SK-MEL-5 (cell line): ENCODE measurements around the gene APOC3. TPM values are rescaled to one million over a fixed set of nuclear protein-coding genes. Genes with fewer than 3 reads are reported as not detected.

Source experiments
- DNase-seq: peaks from one replicate; pipeline ENCODE4 v3.0.0-alpha.2; 2016; ENCODE audit warnings: low read depth, low spot score
- in situ Hi-C: cut with HindIII; loops from 2 replicates; pipeline ENCODE4 v1.10.0; 2016; ENCODE audit warnings: low sequenced_read_pairs, high pct_unique_total_duplicates, low pct_unique_long_range_greater_than_20kb
- total RNA-seq: library from RNA; depleted of rRNA; stranded (reverse); fragments of >200 nt; shearing (Covaris generic); gene quantifications from 2 replicates; pipeline ENCODE4 v1.2.3, GENCODE V29; 2014

Gene APOC3
- total RNA-seq, 1 experiment from 2014 or later: not detected

DNA sequence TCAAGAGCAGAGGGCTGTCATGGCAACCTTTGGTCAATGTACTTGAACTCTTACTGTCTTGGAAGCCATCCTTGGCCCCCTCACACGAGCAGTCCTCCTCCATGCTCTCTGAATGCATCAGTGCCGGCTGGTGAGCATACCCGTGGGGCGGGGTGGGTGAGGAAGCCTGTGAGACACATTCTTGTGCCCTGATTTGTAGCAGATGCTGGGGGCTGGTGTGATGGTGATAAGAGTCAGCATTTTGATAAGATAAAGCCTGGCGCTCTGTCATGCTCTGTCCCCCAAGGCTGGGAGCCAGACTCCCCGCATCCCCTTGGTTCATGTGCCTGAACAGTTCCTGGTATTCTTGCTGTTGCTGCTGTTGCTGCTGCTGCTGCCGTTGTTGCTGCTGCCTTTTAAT lies 28.2 kb downstream of the APOC3 start:
- in situ Hi-C loops: no loop called here
- DNase-seq: no peak

- in situ Hi-C loops: no loop called here
Measured at GRCh38 chr11:116859175-116859574, 29.5 kb downstream of the APOC3 start.

GRCh38 chr11:116860303-116860702 lies 30.6 kb downstream of the APOC3 start:
- no peak for DNase-seq

More at GRCh38 chr11:116859175-116859574, 29.5 kb downstream of the APOC3 start:
- DNase-seq: no peak

DNA sequence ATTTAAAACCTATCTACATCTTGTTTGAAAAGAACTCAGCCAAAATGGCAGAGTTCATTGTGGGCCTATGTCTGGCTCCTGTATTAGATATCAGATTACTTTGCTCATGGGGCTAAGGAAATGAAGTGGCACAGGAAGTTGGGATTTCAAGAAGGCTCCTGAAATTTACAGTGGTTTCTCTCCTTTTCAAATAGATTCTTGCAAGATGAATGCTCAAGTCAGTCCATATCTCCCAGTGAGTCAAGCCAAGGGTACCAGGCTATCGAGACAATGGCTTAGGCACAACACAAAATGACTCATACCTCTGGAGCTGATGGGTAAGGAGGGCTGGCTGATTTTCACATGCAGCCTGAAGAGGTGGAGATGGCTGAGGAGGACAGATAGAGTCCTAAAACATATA lies 31.8 kb downstream of the APOC3 start:
- in situ Hi-C loops: no loop called here
- DNase-seq: no peak

More at GRCh38 chr11:116860303-116860702, 30.6 kb downstream of the APOC3 start:
- in situ Hi-C loops: no loop called here

DNA sequence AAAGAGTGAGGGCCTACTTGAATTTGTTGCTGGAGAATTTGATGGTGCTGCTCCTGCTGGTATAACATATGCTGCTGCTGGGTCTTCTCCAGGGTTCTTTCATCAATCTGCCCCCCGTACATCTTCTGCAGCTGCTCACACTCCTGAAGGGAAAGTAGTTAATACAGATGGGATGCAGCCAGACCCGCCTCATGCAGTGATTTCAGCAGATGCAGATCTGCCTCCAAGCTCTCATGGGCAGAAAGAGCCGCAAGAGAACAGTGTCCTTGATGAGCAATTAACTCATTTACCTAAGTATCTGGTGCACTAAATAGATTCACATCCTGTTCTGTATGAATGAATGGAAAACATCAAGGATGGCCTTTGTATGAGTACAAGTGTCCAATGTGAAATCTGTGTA lies 32.5 kb downstream of the APOC3 start:
- in situ Hi-C loops: no loop called here
- DNase-seq: no peak

GRCh38 chr11:116862951-116863350 lies 33.2 kb downstream of the APOC3 start:
- DNase-seq: no peak
- in situ Hi-C loops: no loop called here

DNA sequence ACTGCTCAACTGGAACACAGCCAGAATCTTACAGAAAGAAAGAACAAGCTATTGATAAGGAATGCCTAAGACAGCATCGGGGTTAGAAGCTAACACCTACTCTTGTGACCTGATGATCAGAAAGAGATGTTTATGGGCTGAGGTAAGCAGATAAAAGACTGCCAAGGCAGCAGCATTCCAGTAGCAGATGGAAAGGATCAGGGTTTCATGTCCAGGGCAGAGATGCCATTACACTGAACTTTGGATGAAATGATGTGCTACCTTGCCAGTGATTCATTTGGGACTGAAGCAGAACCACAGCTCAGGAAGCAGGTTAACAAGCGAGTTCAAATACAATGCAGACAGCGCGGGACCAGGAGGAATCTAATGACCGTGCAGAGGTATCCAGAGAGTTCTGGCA lies 34.8 kb downstream of the APOC3 start:
- in situ Hi-C loops: no loop called here

DNA sequence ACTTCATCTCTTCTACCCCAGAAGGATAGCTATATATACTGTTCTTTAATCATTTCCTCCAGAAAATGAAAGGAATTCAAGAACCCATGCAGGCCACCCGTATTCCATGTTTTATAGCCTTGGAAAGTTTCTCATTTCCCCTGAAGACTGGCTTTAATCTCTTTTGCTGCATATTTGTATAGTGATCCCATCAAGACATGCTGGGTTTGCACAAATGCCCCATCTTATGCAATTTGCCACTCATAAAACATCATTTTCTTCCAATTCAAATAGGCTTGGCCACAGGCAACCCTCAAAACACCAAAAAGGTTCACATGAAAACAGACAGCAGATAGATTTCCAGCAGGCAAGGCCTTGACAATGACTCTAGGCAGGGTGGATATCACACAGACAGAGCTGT lies 36.0 kb downstream of the APOC3 start:
- no peak for DNase-seq
- in situ Hi-C loops: no loop called here

More for the DNA sequence above, 34.8 kb downstream of the APOC3 start:
- no peak for DNase-seq

- in situ Hi-C loops: no loop called here
- DNase-seq: no peak
Measured at GRCh38 chr11:116866804-116867455, 37.2 kb downstream of the APOC3 start.

DNA sequence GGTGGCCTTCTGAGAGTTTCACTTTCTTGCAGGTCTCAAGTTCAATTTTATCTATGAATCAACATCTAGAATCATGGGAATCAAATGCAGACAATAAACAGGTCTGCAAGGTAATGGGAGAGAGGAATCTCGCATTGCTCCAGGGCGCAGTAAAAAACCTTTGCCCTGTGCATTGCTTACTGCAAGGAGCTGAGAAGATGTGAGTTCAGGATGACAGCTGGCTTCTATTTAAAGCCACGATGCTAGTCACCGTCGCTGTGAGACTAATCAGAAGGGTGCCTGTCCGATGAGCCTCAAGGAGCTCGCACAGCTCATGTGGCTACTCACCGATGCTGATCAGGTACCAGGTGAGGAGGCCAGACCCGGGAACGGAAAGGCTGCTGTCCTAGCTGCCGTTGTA lies 37.9 kb downstream of the APOC3 start:
- DNase-seq: no peak
- in situ Hi-C loops: no loop called here

DNA sequence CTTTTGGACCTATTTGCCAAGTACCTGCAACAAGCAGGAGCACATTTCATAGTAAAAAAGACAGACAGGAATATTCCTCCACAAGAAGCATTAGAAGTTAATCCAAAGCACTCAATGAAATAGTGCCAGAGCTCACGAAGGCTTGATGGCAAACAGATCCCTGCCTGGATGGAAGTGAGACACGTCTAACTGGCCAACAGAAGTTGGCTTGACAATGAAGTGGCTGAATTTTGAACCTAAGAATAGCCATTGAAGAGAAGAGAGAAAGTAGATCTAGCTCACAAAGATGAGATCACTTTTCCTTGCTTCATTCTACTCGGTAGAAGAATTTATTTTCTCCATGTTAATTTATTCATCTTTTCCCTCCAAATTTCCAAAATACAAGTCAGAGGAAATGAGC lies 38.4 kb downstream of the APOC3 start:
- in situ Hi-C loops: no loop called here
- DNase-seq: no peak

GRCh38 chr11:116869610-116870009 lies 39.9 kb downstream of the APOC3 start:
- DNase-seq: no peak
- in situ Hi-C loops: no loop called here

- in situ Hi-C loops: no loop called here
- DNase-seq: no peak
Measured at GRCh38 chr11:116870054-116870453, 40.3 kb downstream of the APOC3 start.

- no peak for DNase-seq
- in situ Hi-C loops: no loop called here
Measured at GRCh38 chr11:116871248-116871647, 41.5 kb downstream of the APOC3 start.

- no peak for DNase-seq
- in situ Hi-C loops: no loop called here
Measured at GRCh38 chr11:116873381-116873780, 43.7 kb downstream of the APOC3 start.

DNA sequence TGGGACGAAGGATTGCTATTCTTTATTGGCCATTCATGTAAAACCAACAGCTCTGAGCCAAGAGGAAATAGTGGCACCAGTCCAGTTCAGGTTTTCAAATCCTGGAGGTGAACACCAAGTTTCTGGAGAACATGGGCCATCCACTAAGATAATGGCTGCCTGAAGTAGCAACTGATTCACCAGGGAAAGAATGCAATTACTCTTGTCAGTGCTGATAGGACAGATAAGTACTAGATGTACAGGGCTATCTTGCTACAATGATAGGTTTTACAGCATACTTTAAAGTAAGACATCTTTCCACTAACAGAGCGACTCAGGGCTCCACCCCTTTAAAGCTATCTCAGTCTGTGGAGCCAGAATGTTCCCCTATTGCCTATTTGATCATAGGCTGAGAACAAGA lies 44.5 kb downstream of the APOC3 start:
- DNase-seq: no peak
- in situ Hi-C loops: no loop called here

DNA sequence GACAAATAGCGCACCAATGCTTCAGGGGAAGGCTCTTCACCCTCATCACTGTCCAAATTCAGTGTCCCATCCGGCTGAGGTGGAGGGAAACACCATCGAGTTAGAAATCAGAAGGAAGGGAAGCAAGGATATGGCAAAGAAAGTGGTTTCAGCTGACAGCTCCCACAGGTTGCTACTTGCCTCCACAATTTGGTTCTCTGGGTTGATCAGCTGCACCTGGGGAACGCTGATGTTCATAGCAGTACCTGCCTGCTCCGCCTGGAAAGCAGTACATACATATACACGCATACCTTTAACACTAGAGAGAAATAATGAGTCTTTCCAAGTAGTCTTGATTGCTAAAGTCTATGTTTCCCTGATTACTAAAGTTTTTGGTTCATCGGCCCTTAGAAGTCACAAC lies 45.5 kb downstream of the APOC3 start:
- in situ Hi-C loops: no loop called here
- DNase-seq: no peak

GRCh38 chr11:116876656-116877055 lies 46.9 kb downstream of the APOC3 start:
- in situ Hi-C loops: no loop called here
- DNase-seq: no peak

- DNase-seq: peak; percentile 75
- in situ Hi-C loops: no loop called here
Measured at GRCh38 chr11:116879800-116880625, 50.3 kb downstream of the APOC3 start.
